Skin epidermis (tissue), 12 donors: ENCODE measurements around the gene GLB1L.

ENCODE experiments used
- H3K27ac ChIP-seq, 21 experiments: fragments of 200-600 bp; sonication (generic) in 11 of 21; one replicate each; pipeline ENCODE4 v1.5.0; 2020; ENCODE audit warnings: mild to moderate bottlenecking in 3 of 21, inconsistent platforms in 2 of 21, moderate library complexity in 2 of 21
- H3K4me3 ChIP-seq, 7 experiments: fragments of 200-600 bp; sonication (generic) in 2 of 7; one replicate each; pipeline ENCODE4 v1.5.0; 2020; ENCODE audit warnings: inconsistent platforms in 2 of 7, mild to moderate bottlenecking in 2 of 7, moderate library complexity in 1 of 7

GLB1L gene

GRCh38 chr2:219197388-219197787 lies 47.9 kb downstream of the GLB1L start:
- Histone ChIP-seq H3K4me3 (no peak overlapping the region), H3K27ac (no peak overlapping the region)

GRCh38 chr2:219186754-219187456 lies 58.3 kb downstream of the GLB1L start:
- H3K4me3 ChIP-seq = no peak overlapping the region

More at GRCh38 chr2:219186754-219187456, 58.3 kb downstream of the GLB1L start:
- no peak overlapping the region for H3K27ac ChIP-seq
